Renal pelvis (tissue), 4 donors: ENCODE data around the gene ZBTB7B. TPM values are rescaled to one million over a fixed set of nuclear protein-coding genes. Genes with fewer than 3 reads are reported as not detected.
A peak's percentile ranks its signal among the peaks of the same experiment; 100 is the strongest.

Source experiments
- DNase-seq: peaks from one replicate; pipeline ENCODE4 v3.0.0-alpha.2; 2013
- polyA plus RNA-seq, 3 donors: library from polyadenylated mRNA; unstranded; fragments of 120-200 nt; gene quantifications; one replicate each; pipeline ENCODE4 v1.2.1, GENCODE V29; 2013; ENCODE audit not compliant: insufficient read length in 3 of 3

The ZBTB7B gene
- polyA plus RNA-seq, 3 donors = 15.9 to 18.0 (median 16.3) TPM

DNA sequence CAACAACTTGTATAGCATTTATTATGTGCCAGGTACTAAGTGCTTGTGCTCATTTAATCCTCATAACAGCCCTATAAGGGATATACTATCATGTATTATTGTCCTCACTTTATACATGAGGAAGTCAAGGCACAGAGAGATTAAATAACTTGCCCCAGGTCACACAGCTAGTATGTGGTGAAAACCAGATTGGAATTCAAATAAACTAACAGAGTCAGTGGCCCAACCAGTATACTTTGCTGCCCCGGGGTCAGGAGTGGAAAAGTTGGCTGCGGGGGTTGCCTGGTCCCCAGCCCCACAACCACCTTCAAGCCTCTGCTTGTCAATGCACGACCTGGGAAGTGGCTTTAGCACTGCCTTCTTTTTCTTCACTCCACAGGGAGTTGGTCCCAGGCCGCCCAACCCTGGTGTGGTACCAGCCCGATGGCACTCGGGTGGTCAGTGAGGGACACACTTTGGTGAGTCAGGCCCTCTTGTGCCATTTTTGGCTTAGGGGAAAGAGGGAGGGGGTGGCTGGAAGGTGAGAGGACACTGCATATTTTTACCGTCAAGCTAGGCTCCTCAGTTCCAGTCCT lies 51.0 kb downstream of the ZBTB7B start:
- DNase-seq = no peak

- no peak for DNase-seq
Measured at GRCh38 chr1:155057104-155057503, 54.5 kb downstream of the ZBTB7B start.

- no peak for DNase-seq
Measured at GRCh38 chr1:155057788-155058211, 55.2 kb downstream of the ZBTB7B start.

- no peak for DNase-seq
Measured at GRCh38 chr1:155060736-155061135, 58.1 kb downstream of the ZBTB7B start.

- DNase-seq = no peak
Measured at GRCh38 chr1:155061381-155062150, 59.0 kb downstream of the ZBTB7B start.

GRCh38 chr1:155062151-155062686 lies 59.6 kb downstream of the ZBTB7B start:
- no peak for DNase-seq

DNA sequence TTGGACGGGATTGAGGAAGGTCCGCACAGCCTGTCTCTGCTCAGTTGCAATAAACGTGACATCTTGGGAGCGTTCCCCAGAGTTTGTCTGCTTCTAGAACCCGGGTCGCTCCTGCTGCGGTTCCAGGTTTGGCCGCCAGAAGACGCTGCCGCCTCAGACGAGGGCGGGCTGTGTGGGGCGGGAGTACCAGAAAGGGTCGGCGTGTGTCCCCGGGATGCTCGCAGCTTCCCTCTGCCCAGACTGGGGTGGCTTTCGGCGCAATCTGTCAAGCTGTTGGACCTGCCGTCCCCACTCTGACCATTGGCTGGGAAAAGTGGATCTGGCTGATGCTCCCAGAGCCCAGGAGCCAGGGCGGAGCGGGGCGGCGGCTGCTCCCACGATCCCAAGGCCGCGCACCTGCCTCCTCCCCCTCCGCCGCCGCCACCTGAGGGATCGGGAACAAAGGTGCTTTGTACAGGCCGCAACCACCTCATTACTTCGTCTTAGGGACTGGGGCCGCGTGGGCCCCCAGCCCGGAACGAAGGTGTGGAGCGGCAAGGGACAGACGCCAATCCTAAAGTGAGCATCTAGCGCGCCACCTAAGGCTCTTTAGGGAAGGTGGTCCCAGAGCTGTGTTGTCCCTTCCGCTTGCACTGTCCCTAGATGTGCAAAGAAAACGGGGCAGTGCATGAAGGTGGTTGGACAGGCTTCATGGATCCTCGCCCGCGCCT lies 60.3 kb downstream of the ZBTB7B start:
- DNase-seq = no peak

DNA sequence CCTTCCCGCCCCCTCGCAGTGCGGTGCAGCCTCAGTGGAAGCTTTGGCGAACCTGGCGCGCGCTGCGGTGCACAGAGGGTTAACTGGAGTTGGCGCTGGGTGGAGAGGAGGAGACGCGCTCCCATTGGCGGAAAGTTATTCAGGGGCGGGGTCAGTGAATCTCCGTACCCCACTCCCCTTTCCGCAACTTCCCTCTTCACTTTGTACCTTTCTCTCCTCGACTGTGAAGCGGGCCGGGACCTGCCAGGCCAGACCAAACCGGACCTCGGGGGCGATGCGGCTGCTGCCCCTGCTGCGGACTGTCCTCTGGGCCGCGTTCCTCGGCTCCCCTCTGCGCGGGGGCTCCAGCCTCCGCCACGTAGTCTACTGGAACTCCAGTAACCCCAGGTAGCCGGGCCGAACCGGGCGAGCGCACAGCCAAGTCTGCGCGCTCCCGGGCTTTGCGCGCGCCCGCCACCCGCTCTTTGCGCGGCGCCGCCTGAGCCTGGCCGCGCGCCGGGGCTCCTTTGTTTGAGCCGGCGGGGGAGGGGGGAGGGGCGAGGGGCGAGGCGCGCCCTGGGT lies 61.0 kb downstream of the ZBTB7B start, which contains the start of gene EFNA4:
Gene EFNA4, plus strand, starts transcription at position 191 of the 561 bp plus-strand sequence. Its CDS starts 84 bp downstream, at position 275.
- DNase-seq = peak; percentile 93

DNA sequence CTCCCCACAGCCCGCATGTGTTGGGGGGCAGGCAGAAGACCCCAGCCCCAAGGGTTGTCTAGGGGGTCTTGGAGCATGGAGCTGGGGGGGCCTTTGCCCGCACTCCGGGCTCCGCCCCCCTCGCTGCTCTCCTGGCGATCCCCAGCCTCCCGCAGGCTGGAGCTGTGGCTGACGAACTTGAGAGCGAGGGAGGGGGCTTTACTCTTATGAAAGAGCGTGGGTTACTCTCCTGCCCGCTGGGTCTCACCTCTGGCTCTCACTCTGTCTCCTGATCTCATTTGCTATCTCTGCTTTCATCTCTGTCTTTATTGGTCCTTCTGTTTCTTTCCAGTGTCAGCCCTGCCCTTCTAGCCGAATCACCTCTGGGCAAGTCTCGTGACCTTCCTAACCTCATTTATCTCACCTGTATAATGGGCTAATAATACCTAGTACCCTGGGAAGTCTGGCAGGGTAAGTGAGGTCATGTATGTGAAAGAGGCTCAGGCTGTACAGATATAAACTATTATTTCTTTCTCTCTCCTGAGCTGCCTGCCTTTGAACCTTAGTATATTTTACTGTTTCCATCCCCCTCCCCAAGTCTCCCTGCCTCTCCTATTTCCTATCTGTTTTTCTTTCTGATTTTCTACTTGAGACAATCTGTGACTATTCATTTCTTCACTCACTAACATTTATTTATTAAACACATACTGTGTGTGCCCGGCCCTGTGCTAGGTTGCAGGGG lies 61.7 kb downstream of the ZBTB7B start:
- no peak for DNase-seq

- DNase-seq = no peak
Measured at GRCh38 chr1:155064832-155065429, 62.3 kb downstream of the ZBTB7B start.

GRCh38 chr1:155066777-155067176 lies 64.2 kb downstream of the ZBTB7B start:
- no peak for DNase-seq

Other genes with a start within 250 kb of the ZBTB7B start
- gene KCNN3, start 132.5 kb upstream of the ZBTB7B start, polyA plus RNA-seq = 1 to 10 TPM; 2.2 to 2.6 (median 2.3) TPM
- 10 to 100 TPM; 44.1 to 47.2 (median 44.2) TPM for gene PMVK, start 66.1 kb upstream of the ZBTB7B start, polyA plus RNA-seq
- gene PBXIP1, start 46.7 kb upstream of the ZBTB7B start, polyA plus RNA-seq = 10 to 100 TPM; 76.2 to 80.3 (median 76.6) TPM
- 10 to 100 TPM; 47.4 to 52.1 (median 51.6) TPM for gene PYGO2, start 41.0 kb upstream of the ZBTB7B start, polyA plus RNA-seq
- gene SHC1, start 32.1 kb upstream of the ZBTB7B start, polyA plus RNA-seq = 10 to 100 TPM; 74.6 to 91.3 (median 81.7) TPM
- gene CKS1B, start 28.1 kb upstream of the ZBTB7B start, polyA plus RNA-seq = 100 to 1,000 TPM in 1 of 3 donors, 10 to 100 TPM in 2; 88.0 to 105 (median 96.5) TPM
- 10 to 100 TPM; 34.1 to 39.0 (median 38.4) TPM for gene FLAD1, start 19.5 kb upstream of the ZBTB7B start, polyA plus RNA-seq
- gene LENEP, start 9.2 kb upstream of the ZBTB7B start, polyA plus RNA-seq = 1 to 10 TPM in 1 of 3 donors, under 1 TPM in 2; 0.36 to 1.5 (median 0.87) TPM
- gene DCST2, start 31.0 kb downstream of the ZBTB7B start, polyA plus RNA-seq = 1 to 10 TPM; 1.9 to 2.8 (median 2.2) TPM
- gene DCST1, start 31.0 kb downstream of the ZBTB7B start, polyA plus RNA-seq = under 1 TPM; 0.38 to 0.61 (median 0.41) TPM
- gene ADAM15, start 48.5 kb downstream of the ZBTB7B start, polyA plus RNA-seq = 10 to 100 TPM; 57.5 to 62.8 (median 58.0) TPM
- gene EFNA4, start 60.9 kb downstream of the ZBTB7B start, polyA plus RNA-seq = 10 to 100 TPM; 22.1 to 23.7 (median 23.0) TPM
- gene EFNA3, start 76.0 kb downstream of the ZBTB7B start, polyA plus RNA-seq = 1 to 10 TPM; 6.3 to 8.8 (median 8.4) TPM
- gene EFNA1, start 125.1 kb downstream of the ZBTB7B start, polyA plus RNA-seq = 10 to 100 TPM; 66.7 to 79.3 (median 73.3) TPM
- 10 to 100 TPM; 45.3 to 61.3 (median 51.2) TPM for gene SLC50A1, start 133.1 kb downstream of the ZBTB7B start, polyA plus RNA-seq
- gene DPM3, start 137.7 kb downstream of the ZBTB7B start, polyA plus RNA-seq = 10 to 100 TPM; 38.6 to 55.8 (median 50.3) TPM
- gene KRTCAP2, start 170.5 kb downstream of the ZBTB7B start, polyA plus RNA-seq = 100 to 1,000 TPM; 120 to 146 (median 127) TPM
- gene TRIM46, start 171.0 kb downstream of the ZBTB7B start, polyA plus RNA-seq = 1 to 10 TPM; 3.8 to 5.8 (median 5.8) TPM
- gene THBS3, start 205.1 kb downstream of the ZBTB7B start, polyA plus RNA-seq = 10 to 100 TPM; 32.3 to 50.0 (median 43.0) TPM
- 10 to 100 TPM; 43.4 to 50.1 (median 48.6) TPM for gene MTX1, start 205.9 kb downstream of the ZBTB7B start, polyA plus RNA-seq